Right renal pelvis (tissue), 4 donors: Measurements from ENCODE around the gene DLX2. TPM values are rescaled to one million over a fixed set of nuclear protein-coding genes. Genes with fewer than 3 reads are reported as not detected.
A peak's percentile ranks its signal among the peaks of the same experiment; 100 is the strongest.
"Not testable (repeated sequence)": the region's sequence is repeated elsewhere in the genome, so short reads cannot be mapped to it uniquely, and the experiment has no call there.

Source experiments
- DNase-seq, 4 donors: peaks; one replicate each; pipeline ENCODE4 v3.0.0-alpha.2; 2013; ENCODE audit warnings: low read depth in 4 of 4, low spot score in 3 of 4, missing footprints in 1 of 4
- polyA plus RNA-seq, 4 donors: library from polyadenylated mRNA; unstranded; fragments of 120-200 nt; gene quantifications; one replicate each; pipeline ENCODE4 v1.2.1, GENCODE V29; 2013; ENCODE audit not compliant: insufficient read length in 4 of 4

DLX2 gene
- polyA plus RNA-seq, 4 donors, result 0.08 to 0.25 (median 0.11) TPM

GRCh38 chr2:172084645-172085459, 17.8 kb downstream of the DLX2 start:
- DNase-seq, result peak; percentile 63 to 78 (median 68)

- DNase-seq, result peak in 1 of 4 donors; percentile 10
Measured at GRCh38 chr2:172084395-172084644, 18.4 kb downstream of the DLX2 start.

GRCh38 chr2:172083628-172084394, 18.9 kb downstream of the DLX2 start:
- DNase-seq, result peak in 1 of 4 donors; percentile 29

GRCh38 chr2:172082944-172083627, 19.6 kb downstream of the DLX2 start:
- DNase-seq, result peak in 1 of 4 donors; percentile 18

GRCh38 chr2:172082105-172082943, 20.4 kb downstream of the DLX2 start:
- DNase-seq, result peak in 1 of 4 donors; percentile 26

GRCh38 chr2:172081221-172082022, 21.3 kb downstream of the DLX2 start:
- DNase-seq, result peak in 1 of 4 donors; percentile 25

GRCh38 chr2:172080641-172081220, 22.0 kb downstream of the DLX2 start:
- no peak for DNase-seq

GRCh38 chr2:172079838-172080640, 22.7 kb downstream of the DLX2 start:
- DNase-seq, result peak in 1 of 4 donors; percentile 21

- no peak for DNase-seq
Measured at GRCh38 chr2:172079416-172079815, 23.3 kb downstream of the DLX2 start.

GRCh38 chr2:172074254-172074653, 28.4 kb downstream of the DLX2 start:
- DNase-seq, result no peak

- no peak for DNase-seq
Measured at GRCh38 chr2:172073518-172073917, 29.2 kb downstream of the DLX2 start.

- DNase-seq, result no peak
Measured at GRCh38 chr2:172072706-172073105, 30.0 kb downstream of the DLX2 start.

GRCh38 chr2:172072303-172072702, 30.4 kb downstream of the DLX2 start:
- no peak for DNase-seq

GRCh38 chr2:172070936-172071335, 31.8 kb downstream of the DLX2 start:
- DNase-seq, result no peak

GRCh38 chr2:172067905-172068304, 34.8 kb downstream of the DLX2 start:
- DNase-seq, result not testable (repeated sequence)

- DNase-seq, result no peak
Measured at GRCh38 chr2:172066394-172066886, 36.3 kb downstream of the DLX2 start.

- DNase-seq, result no peak
Measured at GRCh38 chr2:172065111-172065510, 37.6 kb downstream of the DLX2 start.

GRCh38 chr2:172063446-172063845, 39.3 kb downstream of the DLX2 start:
- DNase-seq, result no peak
